GM12874 (cell line): ENCODE results near the gene RDH14.

Experiments used
- TF ChIP-seq, protein P1 (sequence below): IDR thresholded peaks from 2 replicates; pipeline ENCODE4 v1.5.1; 2011; ENCODE audit warnings: low read depth, mild to moderate bottlenecking, control low read depth, low read length, moderate library complexity; ENCODE audit not compliant: insufficient read depth

The RDH14 gene

GRCh38 chr2:18551169-18551568 is 9.3 kb downstream of the RDH14 start:
- TF ChIP-seq, protein P1, sequence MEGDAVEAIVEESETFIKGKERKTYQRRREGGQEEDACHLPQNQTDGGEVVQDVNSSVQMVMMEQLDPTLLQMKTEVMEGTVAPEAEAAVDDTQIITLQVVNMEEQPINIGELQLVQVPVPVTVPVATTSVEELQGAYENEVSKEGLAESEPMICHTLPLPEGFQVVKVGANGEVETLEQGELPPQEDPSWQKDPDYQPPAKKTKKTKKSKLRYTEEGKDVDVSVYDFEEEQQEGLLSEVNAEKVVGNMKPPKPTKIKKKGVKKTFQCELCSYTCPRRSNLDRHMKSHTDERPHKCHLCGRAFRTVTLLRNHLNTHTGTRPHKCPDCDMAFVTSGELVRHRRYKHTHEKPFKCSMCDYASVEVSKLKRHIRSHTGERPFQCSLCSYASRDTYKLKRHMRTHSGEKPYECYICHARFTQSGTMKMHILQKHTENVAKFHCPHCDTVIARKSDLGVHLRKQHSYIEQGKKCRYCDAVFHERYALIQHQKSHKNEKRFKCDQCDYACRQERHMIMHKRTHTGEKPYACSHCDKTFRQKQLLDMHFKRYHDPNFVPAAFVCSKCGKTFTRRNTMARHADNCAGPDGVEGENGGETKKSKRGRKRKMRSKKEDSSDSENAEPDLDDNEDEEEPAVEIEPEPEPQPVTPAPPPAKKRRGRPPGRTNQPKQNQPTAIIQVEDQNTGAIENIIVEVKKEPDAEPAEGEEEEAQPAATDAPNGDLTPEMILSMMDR = no peak

DNA sequence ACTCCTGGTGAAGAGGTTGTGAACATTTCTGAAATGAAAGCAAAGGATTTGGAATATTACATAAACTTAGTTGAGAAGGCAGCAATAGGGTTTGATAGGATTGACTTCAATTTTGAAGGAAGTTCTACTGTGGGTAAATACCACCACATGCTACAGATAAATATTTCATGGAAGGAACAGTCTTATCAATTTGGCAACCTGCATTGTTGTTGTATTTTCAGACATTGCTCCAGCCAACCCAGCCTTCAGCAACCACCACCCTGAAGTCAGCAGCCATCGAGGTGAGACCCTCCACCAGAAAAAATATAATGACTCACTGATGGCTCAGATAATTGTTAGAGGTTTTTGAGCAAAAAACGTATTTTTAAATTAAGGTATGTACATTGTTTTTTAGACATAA is 10.0 kb downstream of the RDH14 start:
- TF ChIP-seq, protein P1 = no peak

GRCh38 chr2:18549083-18549482 is 11.4 kb downstream of the RDH14 start:
- TF ChIP-seq, protein P1 = no peak

GRCh38 chr2:18548621-18549020 is 11.8 kb downstream of the RDH14 start:
- TF ChIP-seq, protein P1 = no peak

DNA sequence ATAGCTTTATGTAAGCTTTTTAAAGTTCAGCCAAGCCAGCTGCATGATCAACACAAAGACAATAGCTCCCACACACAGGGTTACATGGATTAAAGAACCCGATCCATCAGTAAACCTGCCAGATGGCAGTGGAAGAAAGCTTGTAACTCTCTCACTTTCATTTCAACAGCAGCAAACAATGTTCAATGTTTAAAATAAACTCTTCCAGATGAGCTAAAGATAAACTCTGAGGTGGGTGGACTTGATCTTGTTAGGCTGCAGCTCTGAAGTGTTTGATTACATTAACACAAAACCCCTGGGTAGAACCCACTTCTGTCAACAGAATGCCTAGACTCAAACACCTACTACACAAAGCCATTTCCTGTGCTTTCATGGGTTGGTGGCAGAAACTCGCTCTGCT is 13.9 kb downstream of the RDH14 start:
- TF ChIP-seq, protein P1 = no peak

DNA sequence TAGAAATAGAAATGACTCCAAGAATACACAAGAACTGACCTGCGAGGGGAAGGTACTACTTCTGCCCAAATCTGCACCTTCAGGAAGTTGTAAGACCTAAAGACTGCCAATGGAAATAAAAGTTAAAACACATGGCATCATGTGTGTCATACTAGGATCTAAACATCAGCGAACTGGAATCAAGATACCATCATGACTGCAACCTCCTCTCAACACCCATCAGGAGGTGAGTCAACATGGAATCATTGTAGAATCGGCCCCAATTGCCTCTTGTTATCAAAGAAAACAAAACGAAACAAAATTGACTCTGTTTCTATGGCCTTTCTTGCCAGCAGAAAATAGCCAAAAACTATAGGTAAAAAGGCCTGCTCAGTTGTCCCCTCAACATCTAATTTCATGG is 15.1 kb downstream of the RDH14 start:
- TF ChIP-seq, protein P1 = no peak

DNA sequence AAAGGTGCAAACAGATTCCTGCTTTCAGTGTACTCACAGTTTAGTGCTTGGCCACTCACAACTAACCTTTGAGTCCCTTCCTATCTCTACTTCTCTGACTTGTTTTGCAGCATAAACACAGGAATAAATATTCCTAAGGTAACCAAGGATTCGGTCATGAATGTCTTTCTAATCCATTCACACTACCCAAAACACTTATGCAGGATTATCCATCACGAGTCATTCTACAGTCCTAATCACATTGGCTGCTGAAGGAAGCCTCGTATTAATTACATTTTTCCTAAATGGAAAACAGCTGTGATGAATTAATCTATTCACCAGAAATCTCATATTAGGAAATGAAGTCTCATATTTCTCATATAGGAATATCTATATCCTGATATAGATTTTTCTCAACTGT is 16.3 kb downstream of the RDH14 start:
- TF ChIP-seq, protein P1 = no peak

DNA sequence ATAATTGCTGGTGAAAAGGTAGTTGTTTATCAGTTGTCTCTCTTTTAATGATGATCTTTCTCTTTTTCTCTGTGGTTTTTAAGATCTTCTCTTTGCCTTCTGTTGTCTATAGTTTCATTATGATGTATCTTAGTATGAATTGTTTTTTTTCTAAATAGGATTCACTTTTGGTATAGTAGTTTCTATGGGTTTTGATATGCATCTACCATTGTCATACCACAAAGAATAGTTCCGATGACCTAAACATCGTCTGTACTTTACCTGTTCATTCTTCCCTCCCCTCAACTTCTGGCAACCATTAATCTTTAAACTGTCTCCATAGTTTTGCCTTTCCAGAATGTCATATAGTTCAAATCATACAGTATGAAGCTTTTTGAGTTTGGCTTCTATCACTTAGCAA is 19.6 kb downstream of the RDH14 start:
- TF ChIP-seq, protein P1 = no peak
